Spinal cord (tissue), 10 donors: Measurements from ENCODE around the gene MYO1B. TPM values are rescaled to one million over a fixed set of nuclear protein-coding genes. Genes with fewer than 3 reads are reported as not detected.

Experiments used
- DNase-seq, 6 donors: peaks; one replicate each; pipeline versions ENCODE4 v3.0.0 to v3.0.0-alpha.2; 2013 to 2015; ENCODE audit warnings: low spot score in 6 of 6, low read depth in 4 of 6
- H3K27ac ChIP-seq: one replicate; pipeline ENCODE4 v1.5.1; 2013; ENCODE audit warnings: low read depth, low read length, control low read depth
- H3K27me3 ChIP-seq: one replicate; pipeline ENCODE4 v1.6.1; 2013; ENCODE audit warnings: low read length; ENCODE audit not compliant: control insufficient read depth, insufficient read depth
- H3K36me3 ChIP-seq: one replicate; pipeline ENCODE4 v1.6.1; 2013; ENCODE audit warnings: low read length; ENCODE audit not compliant: control insufficient read depth, insufficient read depth
- H3K4me1 ChIP-seq: one replicate; pipeline ENCODE4 v1.6.1; 2013; ENCODE audit warnings: low read length; ENCODE audit not compliant: control insufficient read depth, insufficient read depth
- H3K4me3 ChIP-seq: one replicate; pipeline ENCODE4 v1.5.1; 2013; ENCODE audit warnings: low read depth, low read length, control low read depth
- H3K9me3 ChIP-seq: one replicate; pipeline ENCODE4 v1.6.1; 2013; ENCODE audit warnings: low read length; ENCODE audit not compliant: control insufficient read depth, insufficient read depth
- WGBS: methylation state at CpG from one replicate; pipeline ENCODE4 v1.1.5; 2013; ENCODE audit warnings: missing lambda C conversion rate; ENCODE audit not compliant: insufficient coverage; 5-methylcytosine and 5-hydroxymethylcytosine counted together
- polyA plus RNA-seq, 2 donors: library from polyadenylated mRNA; unstranded; fragments of 120-200 nt; gene quantifications; one replicate each; pipeline ENCODE4 v1.2.1, GENCODE V29; 2013; ENCODE audit not compliant: insufficient read length in 2 of 2
- total RNA-seq, 2 donors: library from RNA; depleted of rRNA in 1 of 2; stranded (reverse); fragments of 120-200 nt in 1 of 2; fragments of >200 nt in 1 of 2; gene quantifications; one replicate each; pipeline versions ENCODE4 v1.2.3 to v1.2.4, GENCODE V29; 2013 to 2014
- donor health status: healthy.

Gene MYO1B
- total and polyA plus RNA-seq, 4 donors = 33.5 to 67.6 (median 54.5) TPM

DNA sequence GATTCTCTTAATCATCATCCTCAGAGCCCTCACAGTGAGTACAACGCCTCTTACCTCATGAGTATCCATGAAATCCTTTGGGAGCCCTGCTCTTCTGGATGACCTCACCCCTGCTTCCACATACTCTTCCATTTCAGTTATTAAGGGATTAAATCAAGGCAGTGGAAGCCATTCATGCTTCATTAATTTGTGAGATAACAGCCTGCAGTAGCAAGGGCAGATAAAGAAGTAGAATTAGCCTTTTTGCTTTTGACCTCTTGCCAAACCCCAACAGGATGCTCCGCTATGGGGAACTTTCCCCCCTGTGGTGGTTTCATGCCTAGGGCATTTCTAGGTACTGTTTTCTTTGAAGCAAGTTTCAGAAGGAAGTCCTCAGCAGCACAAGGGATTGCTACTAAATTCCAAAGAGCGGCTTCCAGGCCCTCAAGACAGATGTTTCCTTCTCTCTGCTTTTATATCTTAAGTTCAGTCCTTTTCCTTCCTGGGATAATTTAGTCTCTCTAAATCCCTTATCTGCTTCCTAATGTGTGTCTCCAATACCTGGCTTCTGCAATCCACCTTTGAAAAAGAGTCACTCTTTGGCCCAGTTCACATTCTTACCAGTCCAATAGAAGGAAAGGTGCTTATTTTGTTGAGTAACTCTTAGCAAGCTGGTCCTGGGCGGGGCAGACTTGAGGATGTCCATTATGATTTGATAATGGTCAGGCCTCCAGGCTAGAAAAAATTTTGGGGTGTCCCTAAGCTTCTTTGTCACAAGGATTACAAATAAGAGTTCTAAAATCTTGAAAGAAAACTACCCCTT lies 76.9 kb downstream of the MYO1B start:
- Histone ChIP-seq H3K4me3 (no peak overlapping the region), H3K4me1 (no peaks in the 10 kb centered on the region), H3K9me3 (no peaks in the 10 kb centered on the region), H3K27me3 (no peaks in the 10 kb centered on the region), H3K27ac (peak overlapping the region; percentile 15), H3K36me3 (no peaks in the 10 kb centered on the region)
- peak in 2 of 6 donors; percentile 17 to 33 for DNase-seq
- WGBS = 100% methylated on average over 1 of the region's 4 CpGs

DNA sequence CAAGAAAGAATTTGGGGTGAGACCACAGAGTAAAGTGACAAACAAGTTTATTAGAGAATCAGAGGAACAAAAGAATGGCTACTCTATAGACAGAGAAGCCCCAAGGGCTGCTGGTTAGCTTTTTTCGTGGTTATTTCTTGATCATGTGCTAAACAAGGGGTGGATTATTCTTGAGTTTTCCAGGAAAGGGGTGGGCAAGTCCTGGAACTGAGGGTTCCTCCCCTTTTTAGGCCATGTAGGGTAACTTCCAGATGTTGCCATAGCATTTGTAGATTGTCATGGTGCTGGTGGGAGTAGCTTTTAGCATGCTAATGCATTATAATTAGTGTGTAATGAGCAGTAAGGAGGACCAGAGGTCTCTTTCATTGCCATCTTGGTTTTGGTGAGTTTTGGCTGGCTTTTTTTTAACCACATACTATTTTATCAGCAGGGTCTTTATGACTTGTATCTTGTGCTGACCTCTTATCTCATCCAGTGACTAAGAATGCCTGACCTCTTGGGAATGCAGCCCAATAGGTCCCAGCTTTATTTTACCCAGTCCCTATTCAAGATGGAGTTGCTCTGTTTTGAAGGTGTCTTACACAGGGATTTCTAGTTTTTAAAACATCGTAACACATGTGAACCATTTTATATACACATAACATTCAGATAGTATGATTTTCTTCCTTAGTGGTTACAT lies 77.8 kb downstream of the MYO1B start:
- Histone ChIP-seq H3K9me3 (no peaks in the 10 kb centered on the region), H3K27ac (no peak overlapping the region), H3K27me3 (no peaks in the 10 kb centered on the region), H3K4me3 (no peak overlapping the region), H3K36me3 (no peaks in the 10 kb centered on the region), H3K4me1 (no peaks in the 10 kb centered on the region)
- DNase-seq = no peak
- 89% methylated on average over 1 of the region's 2 CpGs for WGBS

DNA sequence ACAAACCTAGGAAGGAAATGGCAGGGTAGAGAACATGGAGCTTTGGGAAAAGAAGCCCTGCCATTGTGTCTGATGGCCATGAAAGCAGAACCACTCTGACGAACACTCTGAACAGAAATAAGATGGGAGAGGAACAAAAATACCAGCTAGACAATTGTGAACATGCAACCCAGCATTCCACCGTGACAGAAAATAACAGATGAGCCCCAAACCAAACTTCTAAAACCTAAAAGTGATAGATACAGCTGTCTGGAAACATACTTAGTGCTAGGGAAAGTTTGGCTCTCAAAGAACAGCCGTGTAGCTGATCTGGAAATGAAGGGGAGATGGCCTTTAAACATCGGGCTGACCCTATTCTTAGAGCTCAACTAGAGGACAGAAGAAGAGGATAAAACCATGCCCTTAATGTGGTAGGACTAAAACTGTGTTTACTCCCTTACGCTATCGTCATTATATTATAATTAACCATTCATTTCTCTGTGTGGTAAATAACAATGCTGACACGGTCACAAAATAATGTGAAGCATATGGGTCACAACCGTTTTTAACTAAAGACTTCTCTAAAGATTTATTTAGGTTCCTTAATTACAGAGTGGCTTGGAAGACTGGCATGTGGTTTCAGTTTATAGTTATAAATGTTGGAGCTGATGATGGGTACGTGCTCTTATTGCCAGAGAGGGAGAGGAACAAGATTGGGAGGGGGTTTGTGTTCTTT lies 80.6 kb downstream of the MYO1B start:
- Histone ChIP-seq H3K4me3 (no peak overlapping the region), H3K27me3 (no peaks in the 10 kb centered on the region), H3K27ac (no peak overlapping the region), H3K36me3 (no peaks in the 10 kb centered on the region), H3K9me3 (no peaks in the 10 kb centered on the region), H3K4me1 (no peaks in the 10 kb centered on the region)
- no peak for DNase-seq
- WGBS = 100% methylated on average over 1 of the region's 9 CpGs

- H3K4me1 ChIP-seq = no peaks in the 10 kb centered on the region
- DNase-seq = no peak
- H3K36me3 ChIP-seq = no peaks in the 10 kb centered on the region
- H3K9me3 ChIP-seq = no peaks in the 10 kb centered on the region
- H3K4me3 ChIP-seq = no peak overlapping the region
- no peaks in the 10 kb centered on the region for H3K27me3 ChIP-seq
- H3K27ac ChIP-seq = no peak overlapping the region
- no CpG with 5 or more reads among the region's 1 CpG for WGBS
These were observed 82.3 kb downstream of the MYO1B start for GRCh38 chr2:191327484-191327883.

- Histone ChIP-seq H3K9me3 (no peaks in the 10 kb centered on the region), H3K36me3 (no peaks in the 10 kb centered on the region), H3K4me3 (no peak overlapping the region), H3K27ac (no peak overlapping the region), H3K27me3 (no peaks in the 10 kb centered on the region), H3K4me1 (no peaks in the 10 kb centered on the region)
- DNase-seq = no peak
- WGBS = 85% methylated on average over 4 of the region's 6 CpGs
These were observed 83.1 kb downstream of the MYO1B start for GRCh38 chr2:191328150-191328809.

GRCh38 chr2:191329841-191330240 lies 84.6 kb downstream of the MYO1B start:
- Histone ChIP-seq H3K4me3 (no peak overlapping the region), H3K4me1 (no peaks in the 10 kb centered on the region), H3K27me3 (no peaks in the 10 kb centered on the region), H3K9me3 (no peaks in the 10 kb centered on the region), H3K36me3 (no peaks in the 10 kb centered on the region), H3K27ac (no peak overlapping the region)
- WGBS = no CpG with 5 or more reads among the region's 3 CpGs
- no peak for DNase-seq

DNA sequence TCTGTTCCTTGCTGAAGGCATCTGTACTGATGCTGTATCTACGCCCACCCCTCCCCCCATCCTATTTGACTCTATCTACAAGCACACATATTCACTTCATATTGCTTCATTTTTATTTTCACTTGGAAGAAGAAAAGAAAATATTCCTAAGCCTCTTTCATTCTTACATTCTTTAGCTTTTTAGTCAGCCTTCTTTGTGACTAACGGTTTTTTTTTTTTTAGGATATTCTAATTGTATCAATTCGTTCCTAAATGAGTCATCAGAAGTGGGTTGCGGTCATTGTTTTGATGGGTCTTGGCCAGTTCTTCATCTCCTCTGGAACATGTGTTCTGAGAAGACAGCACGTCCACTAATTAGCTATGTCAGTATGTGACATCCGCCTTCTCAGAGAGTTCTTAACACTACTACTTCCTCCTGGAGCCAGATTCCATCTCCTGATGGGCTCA lies 88.7 kb downstream of the MYO1B start:
- DNase-seq = no peak
- Histone ChIP-seq H3K4me3 (no peak overlapping the region), H3K27me3 (no peaks in the 10 kb centered on the region), H3K9me3 (no peaks in the 10 kb centered on the region), H3K36me3 (no peaks in the 10 kb centered on the region), H3K27ac (no peak overlapping the region), H3K4me1 (no peaks in the 10 kb centered on the region)
- WGBS = no CpG with 5 or more reads among the region's 6 CpGs

DNA sequence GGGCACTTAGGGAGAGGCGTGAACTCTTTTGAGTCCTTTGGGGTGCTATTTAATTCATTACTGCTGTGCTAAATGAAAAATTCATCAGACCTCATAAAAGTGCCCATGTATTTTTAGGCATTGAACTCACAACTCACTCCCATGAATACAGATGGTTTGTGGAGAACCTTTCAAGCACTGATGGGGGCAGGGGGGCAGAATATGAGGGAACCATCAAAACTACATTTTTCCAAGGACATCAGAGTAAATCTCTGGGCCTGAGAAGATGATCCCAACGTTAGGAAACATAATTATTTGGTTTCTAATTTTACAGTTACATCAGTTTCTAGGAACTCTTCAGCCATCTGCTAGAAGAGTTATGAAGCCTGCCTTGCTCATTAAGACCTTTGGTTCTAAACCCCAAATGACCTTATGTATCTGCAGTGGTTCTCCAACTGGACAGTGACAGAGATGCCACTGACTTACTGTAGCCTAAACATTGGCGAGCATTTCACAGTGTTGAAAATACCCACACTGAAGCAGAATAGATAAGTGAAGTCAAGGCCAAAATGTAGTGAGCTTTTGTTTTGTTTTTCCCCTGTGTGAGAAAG lies 90.8 kb downstream of the MYO1B start:
- Histone ChIP-seq H3K27me3 (no peaks in the 10 kb centered on the region), H3K36me3 (no peaks in the 10 kb centered on the region), H3K4me3 (no peak overlapping the region), H3K9me3 (no peaks in the 10 kb centered on the region), H3K27ac (no peak overlapping the region), H3K4me1 (no peaks in the 10 kb centered on the region)
- peak in 1 of 6 donors; percentile 36 for DNase-seq
- no CpG with 5 or more reads among the region's 3 CpGs for WGBS

DNA sequence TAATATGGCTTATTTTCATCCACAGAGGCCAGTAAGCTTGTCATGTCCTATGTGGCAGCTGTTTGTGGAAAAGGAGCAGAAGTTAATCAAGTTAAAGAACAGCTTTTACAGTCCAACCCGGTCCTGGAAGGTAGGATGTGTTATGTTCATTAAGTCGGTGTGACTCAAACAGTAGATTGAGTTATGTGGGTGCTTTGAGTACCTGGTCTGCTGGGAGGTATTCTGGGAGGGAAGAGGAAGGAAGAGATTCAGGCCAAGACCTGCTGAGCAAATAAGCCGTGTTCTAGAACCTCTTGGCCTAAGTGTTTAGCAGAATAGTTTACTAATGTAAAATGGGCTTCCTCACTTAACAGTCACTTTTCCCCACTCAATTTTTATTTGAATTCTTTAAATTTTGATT lies 96.2 kb downstream of the MYO1B start:
- 100% methylated on average over 2 of the region's 3 CpGs for WGBS
- DNase-seq = no peak
- H3K4me3 ChIP-seq = no peak overlapping the region
- H3K27ac ChIP-seq = no peak overlapping the region
- H3K27me3 ChIP-seq = no peaks in the 10 kb centered on the region
- H3K36me3 ChIP-seq = no peaks in the 10 kb centered on the region
- H3K4me1 ChIP-seq = no peaks in the 10 kb centered on the region
- no peaks in the 10 kb centered on the region for H3K9me3 ChIP-seq
